ENCODE measurements around the gene IL18RAP.

DNA sequence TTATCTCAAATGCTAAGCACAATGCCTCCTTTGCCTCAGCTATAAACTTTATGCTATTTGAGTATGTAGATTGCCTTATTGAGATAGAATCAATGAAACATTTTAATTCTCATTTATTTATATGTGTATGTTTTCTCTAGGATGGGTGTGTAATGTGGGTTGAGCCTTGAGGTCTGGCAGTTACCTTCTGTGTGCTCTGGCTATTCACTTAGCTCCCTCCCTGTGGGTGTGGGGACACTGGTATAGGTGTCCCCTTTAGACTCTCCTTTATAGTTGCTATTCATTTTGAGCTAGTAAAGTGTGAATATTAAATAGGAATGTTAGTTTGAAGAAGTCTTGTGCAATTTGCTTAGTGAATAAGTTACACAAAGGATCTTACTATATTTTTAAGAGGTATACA lies 51.8 kb downstream of the IL18RAP start:
- no peak for TF ChIP-seq CTCF (IDR thresholded peaks at IDR 0.05)
- no peak for TF ChIP-seq ZFX (IDR thresholded peaks at IDR 0.05; ENCODE audit: borderline replicate concordance)
